AG08396 (cell line): ENCODE results near the gene BRS3.
"Not testable (repeated sequence)": the region's sequence is repeated elsewhere in the genome, so short reads cannot be mapped to it uniquely, and the experiment has no call there.

Experiments
- DNase-seq: peaks from one replicate; pipeline ENCODE4 v3.0.0; 2012; ENCODE audit warnings: low spot score, mixed read lengths

The BRS3 gene

DNA sequence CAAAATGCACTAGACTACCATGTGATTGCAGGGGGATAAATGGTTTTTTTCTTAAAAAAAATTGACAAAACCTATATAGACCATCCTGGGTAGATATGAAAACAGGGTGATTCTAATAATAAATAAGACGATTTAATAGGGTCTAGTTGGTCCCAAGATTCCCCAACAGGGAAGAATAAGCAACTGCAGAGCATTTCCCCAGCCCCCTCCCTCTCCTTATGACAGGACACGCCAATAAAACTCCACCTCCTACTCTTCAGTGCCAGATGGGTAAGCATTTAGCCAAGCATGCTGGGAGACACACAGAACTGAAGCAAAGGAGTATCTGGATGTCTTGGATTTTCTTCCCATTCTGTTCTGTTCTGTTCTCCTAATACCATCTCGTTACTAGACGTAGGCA lies at the start of gene BRS3:
Gene BRS3, plus strand, starts transcription at position 301 of the 400 bp plus-strand sequence. CDS start 168 bp downstream, outside the sequence.
- DNase-seq, result no peak

DNA sequence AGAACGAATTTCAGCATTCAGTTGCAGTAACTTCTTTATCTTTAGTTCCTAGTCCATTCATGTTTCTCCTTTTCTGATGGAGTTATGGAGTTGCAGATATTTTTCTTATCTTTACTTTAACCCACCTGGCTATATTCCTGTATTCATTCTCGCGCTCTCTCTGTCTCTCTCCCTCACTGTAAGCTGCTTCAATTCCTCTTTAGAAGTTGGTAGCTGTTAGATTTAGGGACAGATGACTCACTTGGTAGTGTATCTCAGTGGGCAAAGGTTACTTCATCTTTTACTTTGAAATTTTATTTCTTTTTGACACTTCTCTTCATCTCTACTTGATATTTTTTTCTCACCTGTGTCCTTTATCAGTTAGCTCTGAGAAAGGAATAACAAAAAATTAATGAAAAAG lies 49.6 kb upstream of the BRS3 start:
- no peak for DNase-seq

DNA sequence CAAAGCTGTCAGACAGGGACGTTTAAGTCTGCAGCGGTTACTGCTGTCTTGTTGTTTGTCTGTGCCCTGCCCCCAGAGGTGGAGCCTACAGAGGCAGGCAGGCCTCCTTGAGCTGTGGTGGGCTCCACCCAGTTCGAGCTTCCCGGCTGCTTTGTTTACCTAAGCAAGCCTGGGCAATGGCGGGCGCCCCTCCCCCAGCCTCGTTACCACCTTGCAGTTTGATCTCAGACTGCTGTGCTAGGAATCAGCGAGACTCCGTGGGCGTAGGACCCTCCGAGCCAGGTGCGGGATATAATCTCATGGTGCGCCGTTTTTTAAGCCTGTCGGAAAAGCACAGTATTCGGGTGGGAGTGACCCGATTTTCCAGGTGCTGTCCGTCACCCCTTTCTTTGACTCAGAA lies 42.1 kb upstream of the BRS3 start:
- DNase-seq, result not testable (repeated sequence)

DNA sequence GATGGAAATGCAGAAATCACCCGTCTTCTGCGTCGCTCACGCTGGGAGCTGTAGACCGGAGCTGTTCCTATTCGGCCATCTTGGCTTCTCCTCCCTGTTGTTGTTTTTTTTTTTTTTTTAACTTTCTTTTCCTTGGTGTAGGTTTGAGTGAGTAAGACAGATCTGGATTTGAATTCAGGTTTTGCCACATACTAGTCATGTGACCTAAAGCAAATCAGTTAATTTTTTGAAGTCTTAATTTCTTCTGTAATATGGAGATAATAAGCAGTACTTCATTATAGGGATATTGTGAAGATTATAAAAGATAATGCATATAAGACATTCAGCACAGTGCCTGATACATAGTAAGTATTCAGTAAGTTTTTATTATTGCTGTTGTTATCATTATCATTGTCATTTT lies 41.5 kb upstream of the BRS3 start:
- no peak for DNase-seq

DNA sequence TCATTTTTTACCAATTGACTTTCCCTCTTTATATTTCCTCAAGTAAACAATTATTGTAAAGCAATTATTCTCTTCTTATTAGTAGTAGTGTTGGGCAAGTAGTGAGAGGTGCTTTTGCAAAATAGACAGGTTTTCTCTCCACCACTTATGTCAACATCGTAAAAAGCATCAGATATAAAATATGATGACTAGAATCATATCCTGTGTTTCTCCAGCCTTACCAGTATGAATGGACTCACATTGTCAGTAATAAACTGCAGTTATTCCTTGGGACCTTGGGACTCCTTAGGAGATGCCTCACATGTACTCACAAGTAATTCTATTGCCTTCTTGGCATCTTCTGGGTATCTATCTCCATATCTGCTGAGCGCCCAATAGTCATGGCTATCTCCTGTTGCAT lies 40.4 kb upstream of the BRS3 start:
- DNase-seq, result no peak

DNA sequence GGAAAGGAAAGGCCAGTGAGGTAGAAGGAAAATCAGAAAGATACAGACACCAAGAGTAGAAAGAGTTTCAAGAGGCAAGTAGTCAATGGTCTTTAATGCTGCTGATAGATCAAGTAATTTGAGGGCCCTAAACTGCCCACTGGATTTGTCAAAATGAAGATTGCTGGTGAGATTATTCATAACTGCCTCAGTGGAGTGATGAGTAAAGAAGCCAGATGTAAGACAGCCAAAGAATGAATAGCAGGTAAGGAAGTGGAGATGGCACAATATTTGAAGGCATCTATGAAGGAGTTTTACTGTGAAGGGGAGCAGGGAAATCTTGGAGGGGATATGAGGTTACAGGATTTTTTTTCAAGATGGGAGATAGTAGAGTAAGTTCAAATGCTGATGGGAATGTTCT lies 39.8 kb upstream of the BRS3 start:
- no peak for DNase-seq

DNA sequence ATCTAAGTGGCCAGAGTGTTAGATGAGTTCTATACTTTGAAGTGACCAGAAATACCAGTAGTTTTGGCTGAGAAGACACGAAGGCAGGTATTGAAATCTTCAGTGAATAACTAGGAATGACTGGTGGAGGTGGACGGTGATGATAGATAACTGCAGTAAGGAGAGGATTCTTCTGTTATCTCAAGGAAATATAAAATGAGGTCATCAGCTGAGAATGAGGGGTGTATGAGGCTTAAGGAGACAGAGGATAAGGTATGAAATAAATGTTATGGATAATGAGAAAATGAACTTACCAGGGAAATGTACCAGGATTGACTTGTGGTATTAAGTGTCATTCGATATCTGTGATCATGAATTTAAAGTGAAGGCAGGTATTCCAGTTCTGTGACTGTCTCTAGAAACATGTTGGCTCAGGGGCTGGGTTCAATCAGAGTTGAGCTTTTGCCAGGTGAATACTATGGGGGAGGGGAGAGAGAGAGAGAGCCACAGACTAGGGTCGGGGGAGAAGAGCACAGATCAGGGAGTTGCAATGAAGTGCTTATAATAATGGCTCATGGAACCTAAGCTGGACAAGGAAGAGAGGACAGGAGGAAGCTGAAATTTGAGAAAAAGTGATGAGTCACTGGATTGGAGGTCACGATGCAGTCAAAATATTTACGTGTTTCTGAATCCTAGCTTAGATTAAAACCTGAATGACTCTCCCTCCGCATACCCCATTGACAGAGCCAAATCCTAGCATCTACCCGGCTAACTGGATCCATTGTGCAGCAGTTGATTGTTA lies 37.5 kb upstream of the BRS3 start:
- peak; percentile 10 for DNase-seq

DNA sequence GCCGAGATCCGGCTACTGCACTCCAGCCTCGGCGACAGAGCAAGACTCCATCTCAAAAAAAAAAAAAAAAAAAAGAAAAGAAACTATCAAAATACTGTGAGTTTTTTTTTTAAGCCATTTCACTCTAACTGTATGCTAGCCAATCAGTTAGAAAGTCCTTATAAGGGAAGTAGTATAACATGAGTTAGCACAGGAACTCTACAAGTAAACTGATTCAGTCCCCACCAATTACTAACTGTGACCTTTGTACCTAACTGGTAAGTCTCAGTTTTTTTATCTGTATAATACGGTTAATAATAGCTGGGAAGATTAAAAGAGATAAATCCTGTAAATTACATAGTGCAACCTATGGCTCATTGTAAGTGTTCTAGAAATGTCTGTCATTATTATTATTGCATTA lies 35.1 kb upstream of the BRS3 start:
- DNase-seq, result no peak

DNA sequence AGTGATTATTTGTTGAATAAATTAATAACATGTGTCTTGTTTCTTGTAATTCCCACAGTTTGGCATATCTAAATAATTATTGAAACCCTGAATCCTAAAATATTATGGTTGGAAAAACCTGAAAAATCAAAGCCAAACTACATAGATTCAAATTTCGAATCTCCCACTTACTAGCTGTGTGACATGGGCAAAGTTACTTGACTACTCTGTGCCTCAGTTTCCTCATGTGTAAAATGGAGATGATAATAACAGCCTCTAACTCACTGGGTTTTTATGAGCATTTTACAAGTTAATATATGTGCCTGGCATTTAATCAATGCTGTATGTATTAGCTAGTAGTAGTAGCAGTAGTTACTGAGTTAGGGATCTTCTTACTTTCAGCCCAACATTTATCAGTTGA lies 34.6 kb upstream of the BRS3 start:
- DNase-seq, result no peak

DNA sequence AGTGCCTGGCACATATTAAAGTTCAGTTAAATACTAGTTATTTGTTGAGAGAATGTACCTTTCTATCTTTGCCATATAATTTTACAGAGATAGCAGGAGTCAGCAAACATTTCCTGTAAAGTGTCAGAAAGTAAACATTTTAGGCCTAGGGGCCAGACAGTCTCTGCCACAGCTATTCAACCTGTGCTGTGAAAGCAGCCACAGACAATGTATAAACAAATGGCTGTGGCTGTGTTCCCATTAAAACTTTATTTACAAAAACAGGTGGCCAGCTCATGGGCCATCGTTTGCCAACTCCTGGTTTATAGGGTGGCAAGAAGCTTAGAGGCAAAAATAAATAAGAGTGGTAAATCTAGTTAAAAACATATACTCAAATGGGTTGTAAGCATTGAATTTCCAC lies 34.0 kb upstream of the BRS3 start:
- no peak for DNase-seq

DNA sequence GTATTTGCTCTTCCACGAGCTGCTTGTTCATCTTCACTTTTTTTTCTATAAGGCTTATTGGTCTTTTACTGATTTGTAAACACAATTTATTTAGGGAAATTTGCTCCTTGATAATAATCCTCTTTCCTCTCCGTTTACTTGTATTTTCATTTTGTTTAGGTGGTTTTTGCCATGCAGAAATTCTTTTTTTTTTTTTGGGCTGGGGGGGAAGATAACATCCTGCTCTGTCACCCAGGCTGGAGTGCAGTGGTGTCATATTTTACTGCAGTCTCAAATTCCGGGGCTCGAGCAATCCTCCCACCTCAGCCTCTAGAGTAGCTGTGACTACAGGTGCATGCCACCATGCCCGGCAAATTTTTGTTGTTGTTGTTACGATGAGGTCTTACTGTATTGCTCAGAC lies 31.6 kb upstream of the BRS3 start:
- no peak for DNase-seq

DNA sequence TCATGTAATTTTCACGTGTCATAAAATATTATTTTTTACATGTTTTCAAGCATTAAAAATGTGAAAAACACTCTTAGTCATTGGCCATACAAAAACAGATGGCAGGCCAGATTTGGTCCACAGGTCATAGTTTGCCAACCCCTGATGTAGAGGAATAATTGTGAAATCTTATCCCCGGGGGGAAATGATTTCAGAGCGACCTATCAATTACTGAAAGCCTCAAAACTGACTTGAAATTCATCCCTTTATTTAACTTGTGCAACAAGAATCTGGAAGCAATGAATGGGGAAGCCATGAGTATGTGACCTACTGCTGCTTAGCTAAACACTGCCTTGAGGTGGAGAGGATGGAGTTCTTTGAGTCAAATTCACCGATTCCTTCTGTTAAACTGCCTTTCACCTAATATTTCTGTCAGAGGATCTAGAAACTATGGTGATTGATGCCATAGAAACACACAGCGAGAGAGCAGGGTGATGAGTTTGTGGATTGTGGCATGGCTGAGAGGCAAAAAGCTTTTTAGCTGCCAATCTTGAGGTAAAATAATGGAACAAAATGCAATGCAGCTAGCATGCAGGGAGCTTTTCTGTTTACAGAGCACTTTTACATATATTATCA lies 30.3 kb upstream of the BRS3 start:
- no peak for DNase-seq

DNA sequence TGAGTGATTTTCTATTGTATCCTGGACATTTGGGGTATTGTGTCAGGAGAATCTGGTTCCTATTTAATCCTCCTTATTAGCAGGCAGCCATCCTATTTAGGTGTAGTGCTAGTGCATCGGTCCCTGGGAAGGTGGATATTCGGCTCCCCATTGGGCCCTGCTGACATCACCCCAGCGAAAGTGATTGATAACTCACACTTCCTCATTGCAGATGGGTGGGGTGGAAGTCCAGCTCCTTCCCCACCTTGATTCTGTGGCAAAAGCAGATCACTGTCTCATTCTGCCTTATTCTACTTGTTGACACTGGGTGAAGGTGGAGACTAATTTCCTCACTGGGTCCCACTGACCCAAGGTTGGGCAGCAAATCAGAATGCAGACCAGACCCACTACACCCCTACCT lies 23.2 kb upstream of the BRS3 start:
- DNase-seq, result no peak

DNA sequence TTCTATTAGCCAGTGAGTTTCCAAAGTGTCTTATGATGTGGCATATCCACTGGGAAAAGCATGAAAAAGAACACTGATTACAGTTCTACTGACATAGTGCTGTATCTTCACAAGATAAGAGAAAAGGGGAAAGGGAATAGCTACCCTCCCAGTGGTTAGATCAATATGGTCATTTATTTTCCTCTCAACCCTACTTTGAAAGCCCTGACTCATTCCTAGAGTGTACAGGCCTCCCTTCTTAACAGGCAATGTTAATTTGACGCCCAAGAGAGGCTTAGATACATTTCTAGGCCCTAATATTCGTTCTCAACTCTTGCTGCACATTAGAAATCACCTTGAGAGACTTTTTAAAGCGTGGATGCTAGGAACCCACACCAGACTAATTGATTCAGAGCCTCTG lies 20.4 kb upstream of the BRS3 start:
- no peak for DNase-seq

DNA sequence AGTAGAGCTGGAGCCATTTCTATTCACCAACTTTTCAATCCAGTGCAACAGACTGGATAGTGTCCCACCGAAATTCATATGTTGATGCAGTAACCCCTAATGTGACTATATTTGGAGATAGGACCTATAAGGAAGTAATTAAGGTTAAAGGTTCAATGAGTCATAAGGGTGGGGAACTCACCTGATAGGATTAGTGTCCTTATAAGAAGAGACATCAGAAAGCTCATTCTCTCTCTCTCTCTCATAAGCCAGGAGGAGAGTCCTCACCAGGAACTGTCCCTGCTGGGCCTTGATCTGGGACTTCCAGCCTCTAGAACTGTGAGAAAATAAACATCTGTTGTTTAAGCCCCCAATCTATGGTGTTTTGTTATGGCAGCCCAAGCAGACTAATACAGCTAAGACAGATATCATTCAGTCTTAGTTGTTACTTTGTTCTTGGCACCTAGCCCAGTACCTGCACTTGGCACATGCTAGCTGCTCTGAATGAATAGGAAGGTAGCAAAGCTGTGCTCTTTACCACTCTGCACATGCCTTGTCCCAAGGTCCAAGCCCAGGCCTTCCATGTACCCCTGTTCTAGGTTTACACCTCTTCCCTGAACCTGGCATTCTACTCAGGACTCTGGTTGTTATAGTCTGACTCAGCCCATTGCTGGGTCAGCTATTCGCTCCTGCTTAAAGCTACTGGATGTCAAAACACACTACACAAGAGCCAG lies 19.2 kb upstream of the BRS3 start:
- no peak for DNase-seq

DNA sequence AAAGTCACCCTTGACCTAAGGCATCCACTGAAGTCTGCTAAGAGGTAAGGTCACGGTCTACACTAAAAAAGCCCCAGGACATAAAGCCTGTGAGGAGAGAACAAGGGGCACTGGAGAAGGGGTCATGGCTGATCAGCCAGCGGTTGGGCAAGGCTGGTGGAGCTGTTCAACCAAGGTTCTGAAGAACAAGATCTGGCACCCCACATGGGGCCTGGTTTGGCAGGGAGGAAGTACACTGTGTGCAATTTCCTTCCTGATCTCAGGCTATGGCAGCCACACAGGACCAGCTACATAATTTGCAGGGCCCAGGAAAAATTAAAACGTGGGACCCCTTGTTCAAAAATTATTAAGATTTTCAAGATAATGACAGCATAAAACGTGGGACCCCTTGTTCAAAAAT lies 14.1 kb upstream of the BRS3 start:
- no peak for DNase-seq

DNA sequence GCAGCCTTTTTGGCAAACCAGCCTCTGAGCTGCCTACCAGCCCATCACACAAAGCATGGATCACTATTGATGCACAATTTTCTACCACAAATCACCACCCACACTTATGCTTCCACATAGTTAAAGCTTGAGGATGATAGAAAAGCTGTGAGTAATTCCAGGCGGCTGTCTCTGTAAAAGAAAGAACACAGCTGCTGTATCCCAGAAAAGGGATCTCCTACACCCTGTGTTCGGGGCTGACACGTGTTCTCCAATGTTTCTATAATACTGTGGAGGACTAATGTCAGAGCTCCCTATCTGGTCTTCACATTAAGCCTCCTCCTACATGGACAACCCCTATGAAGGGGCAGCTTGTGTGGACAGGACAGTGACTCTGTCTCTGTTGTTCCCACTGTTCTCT lies 12.5 kb upstream of the BRS3 start:
- DNase-seq, result no peak

DNA sequence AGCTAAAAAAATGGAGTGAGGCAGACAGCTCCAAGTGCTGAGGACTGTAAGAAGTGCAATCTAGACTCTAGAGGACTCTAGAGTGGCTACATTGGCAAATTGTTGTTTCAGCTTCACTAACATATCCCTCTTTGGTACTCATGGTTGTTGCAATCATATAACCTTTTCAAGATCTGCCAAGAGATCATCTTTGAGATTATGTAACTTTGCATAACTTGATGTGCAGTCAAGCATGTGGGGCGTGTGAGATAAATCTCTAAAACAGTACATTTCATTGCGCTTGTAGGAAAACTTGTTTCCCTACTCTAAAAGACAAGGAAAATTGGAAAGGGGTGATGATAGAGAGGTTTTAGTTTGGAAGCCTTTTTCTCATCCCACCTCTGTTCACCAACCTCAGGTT lies 11.2 kb upstream of the BRS3 start:
- no peak for DNase-seq

DNA sequence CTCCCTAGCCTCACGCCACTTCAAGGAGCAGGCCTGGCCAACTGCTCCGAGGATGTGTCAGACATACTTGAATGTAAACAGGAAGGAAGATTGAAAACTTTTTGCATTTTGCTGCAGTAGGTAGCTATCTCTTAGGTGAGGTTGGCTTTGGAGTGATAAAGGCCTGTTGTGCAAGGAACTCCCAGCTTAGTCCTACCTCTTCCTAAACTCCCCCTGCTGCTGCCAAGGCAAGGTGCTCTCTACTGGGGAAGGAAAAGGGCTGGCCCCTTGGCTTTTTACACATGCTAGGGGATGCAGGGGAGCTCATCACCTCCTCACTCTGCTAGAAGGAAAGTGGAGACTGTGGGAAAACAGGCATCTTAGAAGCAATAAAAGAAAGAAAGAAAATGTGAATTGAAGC lies 10.7 kb upstream of the BRS3 start:
- DNase-seq, result no peak

DNA sequence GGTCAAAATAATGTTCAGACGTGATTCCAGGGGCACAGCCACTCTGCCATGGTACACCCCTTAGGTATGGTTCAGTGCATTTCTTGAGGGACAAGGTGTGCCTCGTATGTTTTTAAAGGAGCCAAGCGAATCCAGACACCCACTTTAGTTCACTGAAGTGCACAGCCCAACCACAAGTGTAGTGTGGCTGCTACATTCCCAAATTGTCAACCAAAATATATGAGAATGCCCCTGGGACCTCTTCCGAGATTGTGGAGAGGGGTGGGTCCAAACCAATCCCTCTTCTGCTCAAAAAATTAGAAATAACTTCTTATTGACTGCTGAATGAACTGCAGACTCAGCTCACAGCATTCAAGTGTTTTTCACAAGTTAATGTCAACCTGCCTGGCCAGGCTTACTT lies 7.4 kb upstream of the BRS3 start:
- no peak for DNase-seq

DNA sequence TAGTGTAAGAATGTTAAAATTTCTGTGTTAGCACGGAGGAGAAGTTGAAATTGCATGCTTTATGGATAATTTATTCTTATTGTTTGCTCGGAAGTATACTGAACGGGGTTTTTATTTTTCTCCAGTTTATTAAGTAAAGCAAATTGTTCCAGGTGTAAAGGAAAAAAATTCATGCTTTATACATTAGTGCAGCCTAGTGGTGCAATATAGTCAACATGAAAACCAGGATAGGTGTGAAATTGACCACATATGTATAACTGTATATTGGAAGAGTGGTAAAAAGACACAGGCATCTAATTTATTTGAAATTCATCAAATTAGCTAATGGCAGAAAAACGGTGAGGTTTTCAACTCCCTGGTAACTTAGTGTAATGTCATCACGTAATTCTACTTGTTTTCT lies 959 bp downstream of the BRS3 start:
- DNase-seq, result no peak

DNA sequence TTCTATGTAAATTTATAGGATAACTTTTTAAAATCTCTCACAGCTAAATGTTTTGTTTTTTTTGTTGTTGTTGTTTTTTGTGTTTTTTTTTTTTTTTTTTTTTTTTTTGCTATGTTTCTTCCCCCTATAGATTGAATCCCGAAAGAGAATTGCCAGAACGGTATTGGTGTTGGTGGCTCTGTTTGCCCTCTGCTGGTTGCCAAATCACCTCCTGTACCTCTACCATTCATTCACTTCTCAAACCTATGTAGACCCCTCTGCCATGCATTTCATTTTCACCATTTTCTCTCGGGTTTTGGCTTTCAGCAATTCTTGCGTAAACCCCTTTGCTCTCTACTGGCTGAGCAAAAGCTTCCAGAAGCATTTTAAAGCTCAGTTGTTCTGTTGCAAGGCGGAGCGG lies 4.1 kb downstream of the BRS3 start:
- no peak for DNase-seq

DNA sequence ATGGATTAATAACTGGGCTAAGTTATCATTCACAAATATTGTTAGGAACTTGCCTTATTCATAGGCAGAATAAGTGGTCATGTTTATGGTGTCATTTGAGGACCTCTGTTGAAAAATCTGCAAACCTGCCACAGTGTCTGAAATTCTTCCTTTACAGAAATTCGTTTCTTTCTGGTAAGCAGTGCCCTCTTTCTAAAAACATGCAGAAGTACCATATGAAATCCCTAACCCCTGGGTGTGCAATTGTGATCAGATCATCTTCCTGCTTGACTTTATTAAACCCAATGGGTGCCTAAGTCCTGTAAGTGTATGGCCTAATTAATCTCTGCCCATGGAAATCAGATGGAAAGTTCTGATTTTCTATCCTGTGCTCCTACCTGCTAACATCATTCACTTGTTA lies 5.3 kb downstream of the BRS3 start:
- no peak for DNase-seq
